K562 (cell line): Measurements from ENCODE around the gene TMEM151A. TPM values are rescaled to one million over a fixed set of nuclear protein-coding genes. Genes with fewer than 3 reads are reported as not detected.

ENCODE experiments used
- CTBP1 ChIP-seq: fragments of 450-650 bp; IDR thresholded peaks from 2 replicates; pipeline ENCODE4 v1.6.1; 2016; ENCODE audit warnings: borderline replicate concordance
- DNMT1 ChIP-seq: fragments of 450-650 bp; IDR thresholded peaks from 2 replicates; pipeline ENCODE4 v1.6.1; 2016; ENCODE audit warnings: antibody characterized with exemption, mild to moderate bottlenecking
- ETV6 ChIP-seq, 3 experiments: fragments of 150-350 bp in 1 of 3; sonication (generic) in 1 of 3; formaldehyde crosslinking in 1 of 3; IDR thresholded peaks; 2 replicates each; pipeline versions ENCODE4 v1.6.1 to v1.8.0; 2014 to 2022; ENCODE audit warnings: borderline replicate concordance in 2 of 3, low read depth in 2 of 3, antibody characterized with exemption in 1 of 3, low read length in 1 of 3, mild to moderate bottlenecking in 1 of 3, missing genetic modification reagents in 1 of 3
- MED1 ChIP-seq: sonication (generic); formaldehyde crosslinking; IDR thresholded peaks from 2 replicates; pipeline ENCODE4 v1.8.1; 2023; ENCODE audit warnings: missing genetic modification reagents, borderline replicate concordance
- RAD51 ChIP-seq: fragments of 450-650 bp; IDR thresholded peaks from 2 replicates; pipeline ENCODE4 v1.7.1; 2016; ENCODE audit warnings: low read depth, mild to moderate bottlenecking, borderline replicate concordance
- RREB1 ChIP-seq: fragments of 250-450 bp; sonication (Bioruptor Pico); IDR thresholded peaks from 2 replicates; pipeline ENCODE4 v1.4.0; 2020
- TEAD1 ChIP-seq, 2 experiments: fragments of 450-650 bp in 1 of 2; sonication (generic) in 1 of 2; formaldehyde crosslinking; IDR thresholded peaks; 2 replicates each; pipeline versions ENCODE4 v1.4.0 to v1.8.0; 2020 to 2022; ENCODE audit warnings: mild to moderate bottlenecking in 2 of 2, missing genetic modification reagents in 1 of 2
- TEAD4 ChIP-seq, 2 experiments: sonication (generic) in 1 of 2; formaldehyde crosslinking in 1 of 2; IDR thresholded peaks; 2 replicates each; pipeline versions ENCODE4 v1.6.1 to v1.8.0; 2012 to 2022; ENCODE audit warnings: borderline replicate concordance in 1 of 2, inconsistent platforms in 1 of 2, low read length in 1 of 2, mild to moderate bottlenecking in 1 of 2, missing genetic modification reagents in 1 of 2
- ZNF224 ChIP-seq: sonication (generic); formaldehyde crosslinking; IDR thresholded peaks from 2 replicates; pipeline ENCODE4 v1.8.0; 2022; ENCODE audit warnings: mild to moderate bottlenecking, missing genetic modification reagents
- polyA plus RNA-seq, 8 experiments: library from polyadenylated mRNA; depleted of rRNA in 4 of 8; stranded (reverse) in 5 of 8; unstranded in 3 of 8; fragments of >200 nt; fragmentation: Nextera tagmentation in 2 of 8; fragmentation: Illumina TruSeq in 1 of 8; extraction: Ambion mirVana in 2 of 8; extraction: Trizol in 1 of 8; gene quantifications; 2 replicates each; pipeline versions ENCODE4 v1.2.1 to v1.2.3, GENCODE V29; 2011 to 2014; ENCODE audit warnings: inconsistent platforms in 1 of 8, missing spikeins in 1 of 8
- total RNA-seq, 7 experiments: library from RNA; depleted of rRNA in 6 of 7; stranded (reverse); fragments of >200 nt in 6 of 7; fragmentation: Illumina TruSeq in 2 of 7; extraction: Trizol in 2 of 7; gene quantifications; 2 replicates each; pipeline versions ENCODE4 v1.2.1 to v1.2.3, GENCODE V29; 2011 to 2021; ENCODE audit warnings: low replicate concordance in 1 of 7

Gene TMEM151A
- total and polyA plus RNA-seq, 9 of the 15 experiments (the other 6 are each of a cell fraction or from before 2014, with no cell fraction given): not detected

GRCh38 chr11:66311470-66311964 lies 19.8 kb downstream of the TMEM151A start (continued):
- TF ChIP-seq RREB1 (CRISPR knock-in tag) (0 out of 2 replicates have a peak, but pooled peaks have one; percentile 5), ZNF224 (CRISPR knock-in tag) (peak; percentile 67; the same call in 1 of the 2 replicates), TEAD1 (CRISPR knock-in tag; IDR thresholded peaks at IDR 0.05) (peak in 1 of 2 experiments; percentile 80; a peak in 1 of 4 replicates), CTBP1 (no peak), MED1 (CRISPR knock-in tag) (no peak), DNMT1 (0 out of 2 replicates have a peak, but pooled peaks have one; percentile 61), ETV6 (IDR thresholded peaks at IDR 0.05; ENCODE audit: borderline replicate concordance in 1 of 2, low read depth in 2 of 2, low read length in 1 of 2) (no peak), ETV6 (CRISPR knock-in tag; IDR thresholded peaks at IDR 0.05; ENCODE audit: borderline replicate concordance) (0 out of 2 replicates have a peak, but pooled peaks have one; percentile 31), TEAD4 (IDR thresholded peaks at IDR 0.05; ENCODE audit: low read length) (no peak), TEAD4 (CRISPR knock-in tag; IDR thresholded peaks at IDR 0.05; ENCODE audit: borderline replicate concordance) (peak; percentile 86; the same call in 1 of the 2 replicates), RAD51 (no peak)
